Stomach smooth muscle (tissue), 2 donors: ENCODE results near the gene EEPD1.
A peak's percentile ranks its signal among the peaks of the same experiment; 100 is the strongest.

ENCODE experiments used
- H3K27ac ChIP-seq: one replicate; pipeline ENCODE4 v1.7.0; 2013; ENCODE audit warnings: mild to moderate bottlenecking, low read length, inconsistent platforms
- H3K27me3 ChIP-seq, 2 donors: one replicate each; pipeline ENCODE4 v1.7.0; 2013; ENCODE audit warnings: low read length in 2 of 2; ENCODE audit not compliant: insufficient read depth in 2 of 2, control insufficient read depth in 1 of 2
- H3K36me3 ChIP-seq, 2 donors: one replicate each; pipeline ENCODE4 v1.7.0; 2013; ENCODE audit warnings: low read length in 2 of 2; ENCODE audit not compliant: control insufficient read depth in 2 of 2, insufficient read depth in 2 of 2
- H3K4me1 ChIP-seq: one replicate; pipeline ENCODE4 v1.7.0; 2013; ENCODE audit warnings: low read length; ENCODE audit not compliant: control insufficient read depth, insufficient read depth
- H3K4me3 ChIP-seq, 2 donors: one replicate each; pipeline ENCODE4 v1.7.0; 2013; ENCODE audit warnings: low read length in 2 of 2
- H3K9ac ChIP-seq, 2 donors: one replicate each; pipeline ENCODE4 v1.7.0; 2013; ENCODE audit warnings: low read length in 2 of 2, mild to moderate bottlenecking in 1 of 2
- H3K9me3 ChIP-seq, 2 donors: one replicate each; pipeline ENCODE4 v1.7.0; 2013; ENCODE audit warnings: low read length in 2 of 2; ENCODE audit not compliant: control insufficient read depth in 2 of 2
- donor health status: healthy.
- donor health status: Pancreatic carcinoma.

EEPD1 gene

DNA sequence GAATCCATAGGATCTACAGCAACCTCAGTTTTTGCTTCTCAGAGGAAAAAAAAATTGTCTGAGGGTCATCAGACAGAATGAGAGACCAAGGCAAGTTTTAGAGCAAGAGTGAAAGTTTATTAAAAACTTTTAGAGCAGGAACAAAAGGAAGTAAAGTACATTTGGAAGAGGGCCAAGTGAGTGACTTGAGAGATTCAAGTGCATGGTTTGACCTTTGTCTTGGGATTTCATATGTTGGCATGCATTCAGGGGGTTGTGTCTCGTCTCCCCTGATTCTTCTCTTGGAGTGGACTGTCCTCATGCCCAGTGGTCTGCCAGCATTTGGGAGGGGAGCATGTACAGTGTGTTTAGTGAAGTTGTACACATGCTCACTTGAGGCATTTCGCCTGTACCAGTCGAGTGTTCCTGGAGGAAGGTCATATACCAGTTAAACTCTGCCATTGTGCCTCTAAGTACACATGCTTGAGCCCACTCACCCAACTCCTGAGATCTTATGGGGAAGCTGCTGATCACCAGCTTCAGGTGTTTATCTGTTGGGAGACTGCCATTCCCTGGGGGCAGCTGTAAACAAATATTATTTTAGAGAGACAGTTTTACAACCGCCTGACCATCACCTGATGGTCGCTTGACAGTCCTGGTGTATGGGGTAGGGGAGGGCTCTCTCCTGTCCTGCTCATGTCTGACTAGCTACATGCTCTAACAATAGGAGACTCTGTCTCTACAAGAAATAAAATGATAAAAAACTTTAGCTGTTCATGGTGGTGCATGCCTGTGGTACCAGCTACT is 109.4 kb downstream of the EEPD1 start:
- no peak overlapping the region for H3K4me3 ChIP-seq
- H3K9me3 ChIP-seq = no peaks in the 10 kb centered on the region
- H3K27ac ChIP-seq = no peak overlapping the region
- H3K36me3 ChIP-seq = no peaks in the 10 kb centered on the region
- H3K4me1 ChIP-seq = peaks cover 48% of the 10 kb centered on the region
- H3K9ac ChIP-seq = no peak overlapping the region
- no peaks in the 10 kb centered on the region for H3K27me3 ChIP-seq

DNA sequence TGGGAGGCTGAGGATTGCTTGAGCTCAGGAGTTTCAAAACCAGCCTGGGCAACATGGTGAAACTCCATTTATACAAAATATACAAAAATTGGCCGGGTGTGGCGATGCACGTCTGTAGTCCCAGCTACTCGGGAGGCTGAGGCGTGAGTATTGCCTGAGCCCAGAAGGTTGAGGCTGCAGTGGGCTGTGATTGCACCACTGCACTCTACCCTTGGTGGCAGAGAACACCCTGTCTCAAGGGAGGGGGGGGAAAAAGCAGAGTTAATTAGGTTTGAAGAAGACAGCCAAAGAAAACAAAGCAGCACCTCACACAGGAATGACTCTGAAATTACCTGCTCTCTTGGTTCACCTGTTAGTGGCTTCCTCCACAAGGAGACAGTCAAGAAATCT is 110.0 kb downstream of the EEPD1 start:
- Histone ChIP-seq H3K4me3 (no peak overlapping the region), H3K27ac (no peak overlapping the region), H3K4me1 (peaks cover 44% of the 10 kb centered on the region)

DNA sequence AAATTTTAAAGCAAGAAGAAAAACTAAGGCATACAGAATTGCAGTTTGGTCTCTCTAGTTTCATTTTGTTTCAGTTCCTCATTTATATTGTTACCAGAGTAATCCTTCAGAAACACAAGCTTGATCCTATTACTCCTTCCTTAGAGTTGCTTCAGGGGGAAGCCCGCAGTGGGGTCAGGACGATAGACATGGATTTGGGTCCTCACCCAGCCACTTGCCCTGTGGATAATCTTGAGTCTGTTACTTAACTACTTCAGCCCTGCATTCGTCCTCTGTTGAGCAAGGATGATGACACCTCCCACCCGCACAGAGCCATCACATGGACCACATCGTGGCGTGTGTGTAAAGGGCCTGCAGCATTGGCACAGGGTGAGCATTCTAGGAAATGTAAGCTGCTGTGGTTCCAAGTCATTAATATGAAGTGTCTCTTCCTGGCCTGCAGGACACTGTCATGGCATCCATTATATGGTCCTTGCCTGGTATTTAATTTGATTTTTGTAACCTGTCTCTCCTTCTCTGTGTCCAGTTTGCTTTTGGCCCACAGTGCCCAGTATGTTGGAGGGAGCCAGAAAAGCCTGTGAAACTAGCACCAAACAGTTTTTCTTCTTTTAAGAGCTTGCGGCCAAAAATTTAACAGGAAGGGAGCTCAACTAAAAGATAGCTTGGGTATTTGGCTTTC is 111.2 kb downstream of the EEPD1 start:
- no peak overlapping the region for H3K9ac ChIP-seq
- H3K4me3 ChIP-seq = peak overlapping the region in 1 of 2 donors; percentile 40
- no peaks in the 10 kb centered on the region for H3K9me3 ChIP-seq
- no peaks in the 10 kb centered on the region for H3K27me3 ChIP-seq
- peaks cover 40% of the 10 kb centered on the region for H3K4me1 ChIP-seq
- H3K27ac ChIP-seq = peak overlapping the region; percentile 65
- H3K36me3 ChIP-seq = no peaks in the 10 kb centered on the region

More for the DNA sequence above, 110.0 kb downstream of the EEPD1 start:
- H3K36me3 ChIP-seq = no peaks in the 10 kb centered on the region
- H3K9me3 ChIP-seq = no peaks in the 10 kb centered on the region
- H3K27me3 ChIP-seq = no peaks in the 10 kb centered on the region
- no peak overlapping the region for H3K9ac ChIP-seq

DNA sequence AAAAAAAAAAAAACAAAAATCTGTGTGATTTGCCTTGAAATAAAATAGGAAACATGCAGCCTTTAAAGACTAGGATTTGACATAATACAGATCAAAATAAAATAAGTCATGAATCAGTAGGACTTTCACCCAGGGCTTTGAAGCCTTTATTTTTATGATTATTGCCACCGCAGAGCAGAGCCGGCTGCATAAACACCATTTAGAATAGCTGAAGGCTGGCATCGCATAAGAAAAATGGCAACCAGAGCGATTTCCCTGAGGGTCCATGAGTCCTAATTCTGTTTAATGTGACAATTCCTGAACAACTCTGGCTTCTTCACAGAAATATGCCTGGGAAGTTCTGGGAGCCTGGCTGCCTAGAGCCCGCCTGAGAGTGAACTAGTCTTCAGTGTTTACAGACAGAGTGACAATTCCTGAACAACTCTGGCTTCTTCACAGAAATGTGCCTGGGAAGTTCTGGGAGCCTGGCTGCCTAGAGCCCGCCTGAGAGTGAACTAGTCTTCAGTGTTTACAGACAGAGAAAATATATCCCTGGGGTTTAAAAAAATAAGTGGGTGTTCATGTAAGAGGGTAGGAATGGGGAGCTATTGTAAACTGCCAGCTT is 112.0 kb downstream of the EEPD1 start:
- Histone ChIP-seq H3K27me3 (no peaks in the 10 kb centered on the region), H3K27ac (peak overlapping the region; percentile 65), H3K36me3 (no peaks in the 10 kb centered on the region), H3K4me1 (peaks cover 40% of the 10 kb centered on the region), H3K4me3 (peak overlapping the region in 1 of 2 donors; percentile 40), H3K9me3 (no peaks in the 10 kb centered on the region), H3K9ac (peak overlapping the region in 1 of 2 donors; percentile 17)

DNA sequence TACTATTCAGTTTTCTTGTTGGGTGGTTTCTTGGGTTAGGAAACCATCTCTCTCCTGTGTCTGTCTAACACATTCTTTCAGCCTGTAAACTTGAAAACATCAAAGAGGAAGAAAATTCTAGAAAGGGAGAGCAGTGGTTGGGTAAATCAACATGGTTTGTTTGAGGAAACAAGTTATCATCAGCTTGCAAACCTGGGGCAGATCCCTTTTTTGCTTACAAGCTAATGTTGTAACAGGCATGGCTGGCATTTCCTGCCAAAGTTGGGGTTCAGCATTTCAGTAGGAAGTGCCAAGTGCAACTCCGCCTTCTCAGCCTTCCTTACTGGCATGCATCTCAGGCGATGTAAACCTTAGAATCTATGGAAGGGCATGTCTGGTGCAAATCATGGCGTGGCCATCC is 112.6 kb downstream of the EEPD1 start:
- H3K36me3 ChIP-seq = no peaks in the 10 kb centered on the region
- peak overlapping the region; percentile 65 for H3K27ac ChIP-seq
- H3K27me3 ChIP-seq = no peaks in the 10 kb centered on the region
- H3K4me3 ChIP-seq = no peak overlapping the region
- H3K4me1 ChIP-seq = peaks cover 40% of the 10 kb centered on the region
- no peak overlapping the region for H3K9ac ChIP-seq
- H3K9me3 ChIP-seq = no peaks in the 10 kb centered on the region

DNA sequence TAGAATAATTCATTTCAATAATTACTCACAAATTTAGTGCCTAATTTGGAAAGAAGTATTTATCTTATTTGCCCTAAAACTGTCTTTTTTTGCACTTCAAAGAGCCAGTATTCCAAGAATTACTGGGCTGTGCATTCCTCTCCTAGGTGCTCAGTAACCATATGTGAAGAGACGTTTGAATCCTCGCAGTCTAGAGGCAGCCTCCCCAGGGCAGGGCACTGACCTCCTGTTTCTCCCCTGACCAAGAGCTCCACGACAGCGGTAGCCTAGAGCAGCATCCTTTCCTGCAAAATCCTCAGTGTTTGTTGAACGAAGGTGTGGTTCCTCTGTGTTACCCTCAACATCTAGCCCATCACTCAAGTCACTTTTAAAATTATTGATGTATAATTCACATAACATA is 113.1 kb downstream of the EEPD1 start:
- no peak overlapping the region for H3K4me3 ChIP-seq
- H3K4me1 ChIP-seq = peaks cover 38% of the 10 kb centered on the region

GRCh38 chr7:36266683-36267082 is 113.6 kb downstream of the EEPD1 start:
- Histone ChIP-seq H3K9me3 (no peaks in the 10 kb centered on the region), H3K27ac (no peak overlapping the region), H3K27me3 (no peaks in the 10 kb centered on the region), H3K9ac (no peak overlapping the region), H3K4me1 (peaks cover 37% of the 10 kb centered on the region), H3K4me3 (no peak overlapping the region), H3K36me3 (no peaks in the 10 kb centered on the region)

More for the DNA sequence above, 113.1 kb downstream of the EEPD1 start:
- no peaks in the 10 kb centered on the region for H3K27me3 ChIP-seq
- no peaks in the 10 kb centered on the region for H3K9me3 ChIP-seq
- H3K27ac ChIP-seq = no peak overlapping the region
- H3K9ac ChIP-seq = no peak overlapping the region
- H3K36me3 ChIP-seq = no peaks in the 10 kb centered on the region

DNA sequence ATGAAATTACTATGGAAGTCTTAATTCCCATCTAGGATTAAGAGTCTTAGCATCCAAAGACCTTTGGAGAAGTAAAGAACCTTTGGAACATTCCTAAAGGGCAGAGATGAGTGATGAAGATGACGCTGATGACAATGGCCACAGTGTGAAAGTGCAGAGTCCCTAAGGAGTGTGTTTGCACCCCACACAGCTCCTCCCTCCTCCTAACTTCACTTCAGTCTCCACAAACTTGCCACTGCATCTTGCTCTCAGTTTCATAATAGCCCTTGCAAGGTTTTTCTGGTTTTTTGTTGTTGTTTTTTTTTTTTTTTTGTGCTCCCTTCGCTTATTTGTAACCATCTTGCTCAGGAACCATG is 119.1 kb downstream of the EEPD1 start:
- Histone ChIP-seq H3K4me1 (peaks cover 27% of the 10 kb centered on the region), H3K9ac (no peak overlapping the region), H3K36me3 (no peaks in the 10 kb centered on the region), H3K4me3 (no peak overlapping the region), H3K9me3 (no peaks in the 10 kb centered on the region), H3K27ac (no peak overlapping the region), H3K27me3 (no peaks in the 10 kb centered on the region)

DNA sequence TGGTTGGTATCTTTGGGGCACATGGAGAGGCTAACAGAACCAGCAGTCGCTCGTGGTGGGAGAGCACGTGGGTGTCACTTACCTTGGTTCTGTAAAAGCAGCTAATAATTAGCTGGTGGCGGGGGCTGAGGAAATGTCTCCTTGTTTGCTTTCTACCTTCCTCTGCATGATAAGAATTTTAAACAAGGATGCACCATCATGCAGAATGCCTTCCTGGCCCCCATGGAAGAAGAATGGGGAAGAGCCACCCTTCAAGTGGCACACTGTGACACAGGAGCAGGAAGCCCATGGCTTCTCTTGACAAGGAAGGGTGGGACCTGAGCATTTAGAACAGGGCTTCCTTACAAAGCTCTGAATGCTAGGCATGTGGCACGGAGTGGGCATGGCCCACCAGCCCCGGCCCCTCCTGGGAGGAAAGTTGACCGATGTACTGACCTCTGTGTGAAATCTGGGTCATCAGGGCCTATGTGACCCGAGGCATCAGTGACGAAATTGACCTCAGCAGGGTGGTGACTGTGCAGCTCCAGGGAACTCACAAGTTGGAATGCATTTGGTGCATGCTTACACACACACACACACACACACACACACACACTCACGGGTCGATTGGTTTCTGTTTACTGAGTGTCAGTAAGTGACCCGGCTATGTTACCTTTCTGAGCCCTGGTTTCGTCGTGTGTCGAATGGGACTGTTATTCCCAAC is 119.7 kb downstream of the EEPD1 start:
- H3K27me3 ChIP-seq = no peaks in the 10 kb centered on the region

DNA sequence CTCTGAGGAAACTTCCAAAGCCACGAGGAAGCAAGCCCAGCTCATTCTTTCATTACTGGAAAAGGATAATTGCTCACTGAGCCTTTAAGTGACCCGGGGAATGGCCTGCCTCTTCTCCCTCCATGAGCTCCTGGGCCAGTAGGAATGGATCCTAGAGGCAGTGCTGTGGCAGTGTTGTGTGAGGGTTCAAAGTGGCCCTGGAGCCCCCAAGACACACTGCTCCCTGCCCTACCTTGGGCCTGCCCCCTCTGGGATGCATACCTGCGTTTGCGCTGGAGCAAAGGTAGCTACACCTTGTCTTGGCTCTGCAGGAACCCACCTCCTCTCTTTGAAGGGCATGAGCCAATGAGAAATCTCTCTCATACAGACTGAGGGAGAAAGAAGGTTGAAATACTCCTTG is 120.8 kb downstream of the EEPD1 start:
- Histone ChIP-seq H3K36me3 (no peaks in the 10 kb centered on the region), H3K4me3 (no peak overlapping the region), H3K27ac (no peak overlapping the region), H3K27me3 (no peaks in the 10 kb centered on the region), H3K4me1 (peaks cover 30% of the 10 kb centered on the region), H3K9ac (no peak overlapping the region), H3K9me3 (no peaks in the 10 kb centered on the region)

More for the DNA sequence above, 119.7 kb downstream of the EEPD1 start:
- Histone ChIP-seq H3K9me3 (no peaks in the 10 kb centered on the region), H3K9ac (no peak overlapping the region), H3K4me1 (peaks cover 27% of the 10 kb centered on the region), H3K27ac (no peak overlapping the region), H3K36me3 (no peaks in the 10 kb centered on the region), H3K4me3 (peak overlapping the region in 1 of 2 donors; percentile 3)
